GM12872 (cell line): Measurements from ENCODE around the gene LRRC15.

Experiments used
- TF ChIP-seq, protein P1 (sequence below): IDR thresholded peaks from 3 replicates; pipeline ENCODE4 v1.5.1; 2011; ENCODE audit warnings: low read depth, mild to moderate bottlenecking, low read length, moderate library complexity; ENCODE audit not compliant: insufficient read depth

The LRRC15 gene

GRCh38 chr3:194313560-194314387, 55.8 kb downstream of the LRRC15 start:
- TF ChIP-seq, protein P1, sequence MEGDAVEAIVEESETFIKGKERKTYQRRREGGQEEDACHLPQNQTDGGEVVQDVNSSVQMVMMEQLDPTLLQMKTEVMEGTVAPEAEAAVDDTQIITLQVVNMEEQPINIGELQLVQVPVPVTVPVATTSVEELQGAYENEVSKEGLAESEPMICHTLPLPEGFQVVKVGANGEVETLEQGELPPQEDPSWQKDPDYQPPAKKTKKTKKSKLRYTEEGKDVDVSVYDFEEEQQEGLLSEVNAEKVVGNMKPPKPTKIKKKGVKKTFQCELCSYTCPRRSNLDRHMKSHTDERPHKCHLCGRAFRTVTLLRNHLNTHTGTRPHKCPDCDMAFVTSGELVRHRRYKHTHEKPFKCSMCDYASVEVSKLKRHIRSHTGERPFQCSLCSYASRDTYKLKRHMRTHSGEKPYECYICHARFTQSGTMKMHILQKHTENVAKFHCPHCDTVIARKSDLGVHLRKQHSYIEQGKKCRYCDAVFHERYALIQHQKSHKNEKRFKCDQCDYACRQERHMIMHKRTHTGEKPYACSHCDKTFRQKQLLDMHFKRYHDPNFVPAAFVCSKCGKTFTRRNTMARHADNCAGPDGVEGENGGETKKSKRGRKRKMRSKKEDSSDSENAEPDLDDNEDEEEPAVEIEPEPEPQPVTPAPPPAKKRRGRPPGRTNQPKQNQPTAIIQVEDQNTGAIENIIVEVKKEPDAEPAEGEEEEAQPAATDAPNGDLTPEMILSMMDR, result peak; percentile 25; the same call in 1 of the 3 replicates

- TF ChIP-seq, protein P1, result no peak
Measured at GRCh38 chr3:194312743-194313281, 56.7 kb downstream of the LRRC15 start.

DNA sequence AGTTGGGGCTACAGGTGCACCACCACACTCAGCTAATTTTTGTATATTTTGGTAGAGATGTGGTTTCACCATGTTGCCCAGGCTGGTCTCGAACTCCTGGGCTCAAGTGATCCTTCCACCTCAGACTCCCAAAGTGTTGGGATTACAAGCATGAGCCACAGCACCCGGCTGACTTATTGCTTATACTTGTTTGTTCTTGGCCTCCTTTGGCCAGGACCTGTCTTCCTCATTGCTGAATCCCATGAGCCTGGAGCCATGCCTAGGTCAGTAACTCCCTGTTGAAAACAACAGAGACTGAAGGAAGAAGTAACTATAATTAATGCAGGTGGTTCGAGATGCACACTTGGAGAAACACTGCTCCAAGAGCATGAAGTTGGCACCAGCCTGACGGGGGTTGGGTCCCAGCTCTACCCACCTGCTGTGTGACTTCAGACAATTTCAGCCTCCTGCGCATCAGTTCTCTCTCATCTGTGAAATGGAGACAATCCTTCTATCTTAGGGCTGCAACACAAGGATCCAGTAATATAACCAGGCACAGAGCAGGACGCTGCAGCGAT, 57.3 kb downstream of the LRRC15 start:
- TF ChIP-seq, protein P1, result no peak

DNA sequence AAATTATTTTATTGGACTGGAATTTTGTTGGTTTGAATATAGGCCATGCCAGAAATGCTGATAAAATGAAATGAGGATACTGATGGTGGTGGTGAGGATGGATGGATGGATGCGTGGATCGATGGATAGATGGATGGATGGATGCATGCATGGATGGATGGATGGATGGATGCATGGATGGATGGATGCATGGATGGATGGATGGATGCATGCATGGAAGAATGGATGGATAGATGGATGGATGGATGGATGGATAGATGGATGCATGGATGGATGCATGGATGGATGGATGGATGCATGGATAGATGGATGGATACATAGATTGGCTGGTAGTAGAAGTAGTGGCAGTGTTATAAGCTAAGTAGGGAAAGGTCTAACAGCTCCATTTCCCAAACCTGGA, 58.5 kb downstream of the LRRC15 start:
- TF ChIP-seq, protein P1, result no peak

DNA sequence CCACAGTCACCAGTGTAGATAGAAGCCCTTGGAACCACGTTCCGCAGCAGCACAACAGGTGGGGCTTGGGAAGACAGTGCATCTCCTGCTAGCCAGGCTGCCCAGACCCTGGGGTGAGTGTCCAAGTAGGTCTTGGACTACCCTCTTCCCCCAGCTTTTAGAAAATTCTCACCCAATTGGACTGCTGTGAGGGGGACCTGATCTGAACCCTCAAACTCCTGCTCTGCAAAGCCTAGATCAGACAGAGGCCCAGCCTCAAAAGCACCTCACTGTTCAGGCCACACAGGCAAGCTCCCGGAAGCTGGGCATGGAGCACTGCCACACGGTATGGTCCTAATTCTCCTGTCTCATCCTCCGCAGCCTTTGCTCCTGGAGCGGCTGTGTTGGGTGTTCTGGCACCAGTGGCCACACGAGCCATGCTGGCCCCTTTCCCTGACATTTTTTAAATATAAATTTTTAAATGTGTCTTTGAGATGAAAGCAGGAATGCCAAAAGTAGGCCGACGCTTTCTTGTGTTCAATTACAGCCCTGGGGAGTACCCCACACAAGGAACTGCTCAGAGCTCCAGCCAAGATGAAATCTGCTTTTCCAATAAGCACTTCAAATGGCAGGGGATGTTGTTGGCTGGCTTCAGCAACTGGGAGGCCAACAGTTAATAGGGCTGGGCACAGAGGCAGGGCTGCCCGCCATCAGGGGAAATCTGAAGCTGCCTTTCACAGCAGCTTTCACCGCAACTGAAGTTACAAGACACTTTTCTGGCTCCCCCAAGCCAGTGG, 59.3 kb downstream of the LRRC15 start:
- TF ChIP-seq, protein P1, result no peak

- TF ChIP-seq, protein P1, result no peak
Measured at GRCh38 chr3:194308601-194309449, 60.7 kb downstream of the LRRC15 start.

- TF ChIP-seq, protein P1, result no peak
Measured at GRCh38 chr3:194307849-194308248, 61.7 kb downstream of the LRRC15 start.
